CD4-positive, alpha-beta T cell (primary cell): ENCODE results near the gene CCL17. TPM values are rescaled to one million over a fixed set of nuclear protein-coding genes. Genes with fewer than 3 reads are reported as not detected.

Experiments
- ATAC-seq: fragments of 200-7000 bp; cut with Tn5 transposase; one replicate; pipeline ENCODE4 v1.10.0; 2022; ENCODE audit warnings: mild to moderate bottlenecking; ENCODE audit not compliant: poor library complexity
- CTCF ChIA-PET: fragments of 350-600 bp; sonication (Branson Sonifier 250); formaldehyde crosslinking; loops from one replicate; lab custom pipeline; 2021; ENCODE audit warnings: antibody characterized with exemption, inconsistent platforms; lab: Charles Lee
- POLR2A ChIA-PET: fragments of 350-600 bp; sonication (Branson Sonifier 250); formaldehyde crosslinking; loops from one replicate; lab custom pipeline; 2021; ENCODE audit warnings: antibody characterized with exemption, inconsistent platforms; lab: Charles Lee
- DNase-seq, 14 experiments: peaks; one replicate each; pipeline ENCODE4 v3.0.0-alpha.2; 2013 to 2020; ENCODE audit warnings: mixed read lengths in 2 of 14
- H3K27ac ChIP-seq, 2 donors: one replicate each; pipeline versions ENCODE4 v1.5.1 to v1.7.0; 2013; ENCODE audit warnings: low read length in 2 of 2, low read depth in 1 of 2, mild to moderate bottlenecking in 1 of 2
- H3K27me3 ChIP-seq, 2 experiments: 1 replicate in 1 of 2; 2 replicates in 1 of 2; pipeline versions ENCODE4 v1.6.1 to v1.7.0; 2013; ENCODE audit warnings: low read length in 2 of 2, control low read depth in 1 of 2, mild to moderate bottlenecking in 1 of 2, moderate library complexity in 1 of 2; ENCODE audit not compliant: insufficient read depth in 2 of 2, control insufficient read depth in 1 of 2
- H3K36me3 ChIP-seq: one replicate; pipeline ENCODE4 v1.6.1; 2013; ENCODE audit warnings: low read length, control low read depth; ENCODE audit not compliant: insufficient read depth
- H3K4me1 ChIP-seq: one replicate; pipeline ENCODE4 v1.6.1; 2013; ENCODE audit warnings: low read length, control low read depth; ENCODE audit not compliant: insufficient read depth
- H3K4me3 ChIP-seq: one replicate; pipeline ENCODE4 v1.5.1; 2013; ENCODE audit warnings: mild to moderate bottlenecking, low read length, moderate library complexity
- H3K9me3 ChIP-seq, 2 experiments: 1 replicate in 1 of 2; 2 replicates in 1 of 2; pipeline versions ENCODE4 v1.6.1 to v1.7.0; 2013; ENCODE audit warnings: low read length in 2 of 2, mild to moderate bottlenecking in 2 of 2, control low read depth in 1 of 2, moderate library complexity in 1 of 2; ENCODE audit not compliant: control insufficient read depth in 1 of 2, insufficient read depth in 1 of 2
- H3K27ac Mint-ChIP-seq: one replicate; pipeline ENCODE4 v1.8.0; 2020; ENCODE audit warnings: mixed read lengths
- H3K27me3 Mint-ChIP-seq: one replicate; pipeline ENCODE4 v1.8.0; 2021; ENCODE audit warnings: mixed read lengths
- H3K36me3 Mint-ChIP-seq: one replicate; pipeline ENCODE4 v1.8.0; 2021; ENCODE audit warnings: low read depth, mixed read lengths
- H3K4me1 Mint-ChIP-seq: one replicate; pipeline ENCODE4 v1.8.0; 2021; ENCODE audit warnings: low read depth, mixed read lengths
- H3K4me3 Mint-ChIP-seq: one replicate; pipeline ENCODE4 v1.8.0; 2020; ENCODE audit warnings: mild to moderate bottlenecking, mixed read lengths
- H3K9me3 Mint-ChIP-seq: one replicate; pipeline ENCODE4 v1.8.0; 2020; ENCODE audit warnings: mixed read lengths
- intact Hi-C, 2 experiments: fragments of 100-400 bp; cut with DNase I in 1 of 2; cut with micrococcal nuclease in 1 of 2; formaldehyde crosslinking; loops; one replicate each; pipeline versions ENCODE4 v1.15.1 to v1.9.0; 2023 to 2025; cut with DNase I, micrococcal nuclease
- total RNA-seq, 174 experiments: library from RNA in 2 of 174; stranded (reverse) in 2 of 174; gene quantifications; one replicate each; pipeline ENCODE4 v1.2.3 and lab custom pipeline; 2021 to 2026
- TF ChIP-seq, protein P1 (sequence below): fragments of 200-600 bp; IDR thresholded peaks from one replicate; pipeline ENCODE4 v1.8.0; 2022; ENCODE audit warnings: antibody characterized with exemption, mild to moderate bottlenecking

The CCL17 gene
- total RNA-seq, 2 experiments from 2014 or later = not detected

DNA sequence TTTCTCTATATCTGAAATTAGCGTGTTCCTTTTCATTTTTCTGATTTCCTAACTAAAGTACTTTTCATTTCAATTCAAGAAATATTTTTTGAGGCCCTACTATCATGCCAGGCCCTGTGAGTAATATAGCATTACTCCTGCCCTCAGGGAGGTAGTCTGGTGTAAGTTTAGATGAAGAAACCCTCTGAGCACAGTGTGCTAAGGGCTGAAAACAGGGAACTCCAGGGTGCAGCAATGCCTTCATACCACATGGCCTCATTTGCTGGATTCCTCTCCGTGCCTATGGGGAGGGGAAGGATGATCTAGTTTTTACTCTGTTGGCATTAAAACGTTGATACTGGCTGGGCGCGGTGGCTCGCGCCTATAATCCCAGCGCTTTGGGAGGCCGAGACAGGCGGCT lies 47.5 kb downstream of the CCL17 start:
- H3K4me3 ChIP-seq = no peak overlapping the region
- intact Hi-C loops = no loop called here
- peaks cover 10% of the 10 kb centered on the region for H3K4me1 ChIP-seq
- H3K27me3 ChIP-seq = no peaks in the 10 kb centered on the region
- TF ChIP-seq, protein P1, sequence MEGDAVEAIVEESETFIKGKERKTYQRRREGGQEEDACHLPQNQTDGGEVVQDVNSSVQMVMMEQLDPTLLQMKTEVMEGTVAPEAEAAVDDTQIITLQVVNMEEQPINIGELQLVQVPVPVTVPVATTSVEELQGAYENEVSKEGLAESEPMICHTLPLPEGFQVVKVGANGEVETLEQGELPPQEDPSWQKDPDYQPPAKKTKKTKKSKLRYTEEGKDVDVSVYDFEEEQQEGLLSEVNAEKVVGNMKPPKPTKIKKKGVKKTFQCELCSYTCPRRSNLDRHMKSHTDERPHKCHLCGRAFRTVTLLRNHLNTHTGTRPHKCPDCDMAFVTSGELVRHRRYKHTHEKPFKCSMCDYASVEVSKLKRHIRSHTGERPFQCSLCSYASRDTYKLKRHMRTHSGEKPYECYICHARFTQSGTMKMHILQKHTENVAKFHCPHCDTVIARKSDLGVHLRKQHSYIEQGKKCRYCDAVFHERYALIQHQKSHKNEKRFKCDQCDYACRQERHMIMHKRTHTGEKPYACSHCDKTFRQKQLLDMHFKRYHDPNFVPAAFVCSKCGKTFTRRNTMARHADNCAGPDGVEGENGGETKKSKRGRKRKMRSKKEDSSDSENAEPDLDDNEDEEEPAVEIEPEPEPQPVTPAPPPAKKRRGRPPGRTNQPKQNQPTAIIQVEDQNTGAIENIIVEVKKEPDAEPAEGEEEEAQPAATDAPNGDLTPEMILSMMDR = no peak
- DNase-seq (no peak), ATAC-seq (no peak)
- no peak overlapping the region for H3K27ac ChIP-seq
- H3K36me3 ChIP-seq = peaks cover 54% of the 10 kb centered on the region
- Mint-ChIP-seq H3K4me3 (no peak overlapping the region), H3K27me3 (no peaks in the 10 kb centered on the region), H3K4me1 (peaks cover 14% of the 10 kb centered on the region), H3K9me3 (no peaks in the 10 kb centered on the region), H3K27ac (no peak overlapping the region), H3K36me3 (peaks cover 67% of the 10 kb centered on the region)
- POLR2A ChIA-PET = interaction anchor here (0.7 to 1.1 kb wide), 2 partner anchors 11 to 188 kb away, joined by 3 to 8 read pairs; partner anchors contain the start of gene POLR2C
- no peaks in the 10 kb centered on the region for H3K9me3 ChIP-seq
- CTCF ChIA-PET = interaction anchor here (1.9 kb wide), 1 partner anchor 10 kb away, joined by 5 read pairs; the partner anchor contains the start of gene POLR2C

DNA sequence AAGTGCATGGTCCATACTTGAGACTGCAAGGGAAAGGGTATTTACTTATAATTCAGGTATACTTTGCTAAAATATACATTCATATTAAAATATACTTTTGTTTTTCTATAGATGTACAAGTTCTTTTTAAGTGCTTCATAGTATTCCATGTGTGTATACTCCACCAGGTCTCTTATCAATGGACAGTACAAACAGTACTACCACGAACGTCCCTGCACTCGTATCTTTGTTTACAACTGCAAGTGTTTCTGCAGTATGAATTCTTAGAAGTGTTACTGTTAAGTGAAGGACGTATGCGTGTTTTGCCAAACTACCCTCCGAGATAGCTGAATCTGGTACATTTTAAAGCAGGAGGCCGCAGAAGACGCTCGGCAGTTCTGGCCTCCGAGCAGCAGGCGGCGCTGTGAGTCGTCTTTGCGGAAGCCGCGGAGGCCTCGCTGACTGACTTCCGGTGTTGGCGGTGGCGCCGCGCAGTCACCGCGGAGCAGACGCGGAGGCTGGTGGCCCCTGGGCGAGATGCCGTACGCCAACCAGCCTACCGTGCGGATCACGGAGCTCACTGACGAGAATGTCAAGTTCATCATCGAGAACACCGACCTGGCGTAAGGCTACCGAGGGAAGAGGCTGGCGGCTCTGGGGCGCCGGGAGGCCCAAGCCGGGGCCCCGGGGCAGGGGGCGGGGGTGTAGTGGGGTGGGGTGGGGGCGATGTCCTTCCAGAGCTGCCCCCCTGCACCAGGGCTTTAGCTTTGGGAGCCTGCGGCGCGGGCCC lies 57.8 kb downstream of the CCL17 start, which contains the start of gene POLR2C:
Gene POLR2C (plus strand): TSS at position 471 of the 769 bp plus-strand sequence. CDS start 46 bp downstream, at position 517.
- Histone ChIP-seq H3K4me1 (peaks cover 32% of the 10 kb centered on the region), H3K4me3 (peak within 1 kb of the TSS; percentile 79), H3K27me3 (no peaks in the 10 kb centered on the region), H3K9me3 (no peaks in the 10 kb centered on the region), H3K27ac (peak within 1 kb of the TSS; percentile 33 to 52), H3K36me3 (peaks cover 64% of the 10 kb centered on the region)
- ATAC-seq (peak; percentile 96), DNase-seq (peak; percentile 86 to 96 (median 92))
- ChIA-PET POLR2A (interaction anchor here (0.6 to 4.6 kb wide), 25 partner anchors 9 to 277 kb away, joined by 3 to 82 read pairs (median 6); partner anchors contain the start of genes ADGRG5, ARL2BP, CCDC102A and CIAPIN1), CTCF (interaction anchor here (0.7 to 2.4 kb wide), 17 partner anchors 9 to 273 kb away, joined by 3 to 55 read pairs (median 5); partner anchors contain the start of genes CIAPIN1, COQ9, DOK4 and KATNB1)
- no peaks in the 10 kb centered on the region for H3K9me3 Mint-ChIP-seq
- peak within 1 kb of the TSS; percentile 100 for H3K4me3 Mint-ChIP-seq
- H3K4me1 Mint-ChIP-seq = peaks cover 43% of the 10 kb centered on the region
- TF ChIP-seq, protein P1 = peak; percentile 99
- H3K27ac Mint-ChIP-seq = peak within 1 kb of the TSS; percentile 92
- no peaks in the 10 kb centered on the region for H3K27me3 Mint-ChIP-seq
- peaks cover 75% of the 10 kb centered on the region for H3K36me3 Mint-ChIP-seq
- intact Hi-C loops = loop anchor here in 1 of 2 experiments (1.0 to 10.0 kb wide), 6 partner anchors 15 to 528 kb away; partner anchors contain the start of genes CIAPIN1, COQ9, DOK4 and HERPUD1

DNA sequence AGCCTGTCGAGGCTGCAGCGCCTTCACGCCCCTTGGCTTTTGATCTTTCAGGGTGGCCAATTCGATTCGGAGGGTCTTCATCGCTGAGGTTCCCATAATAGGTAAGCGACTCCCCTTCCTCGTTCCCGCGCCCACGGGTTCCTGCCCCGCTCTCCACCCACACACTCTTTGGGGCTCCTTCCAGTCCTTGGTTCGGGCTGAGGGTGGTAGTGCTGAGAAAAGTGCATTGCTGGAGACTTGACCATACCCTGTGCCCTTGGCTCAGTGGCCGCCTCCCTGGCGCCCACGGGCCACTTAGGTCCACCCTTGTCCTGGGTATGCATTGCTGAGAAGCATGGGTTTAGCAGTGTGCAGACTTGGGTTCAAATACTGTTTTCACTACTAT lies 58.4 kb downstream of the CCL17 start:
- peaks cover 75% of the 10 kb centered on the region for H3K36me3 Mint-ChIP-seq
- no peaks in the 10 kb centered on the region for H3K27me3 Mint-ChIP-seq
- Histone ChIP-seq H3K27ac (peak overlapping the region in 1 of 2 donors; percentile 52), H3K36me3 (peaks cover 64% of the 10 kb centered on the region), H3K9me3 (no peaks in the 10 kb centered on the region), H3K4me1 (peaks cover 32% of the 10 kb centered on the region), H3K27me3 (no peaks in the 10 kb centered on the region), H3K4me3 (peak overlapping the region; percentile 79)
- ATAC-seq (peak; percentile 15), DNase-seq (no peak)
- ChIA-PET POLR2A (interaction anchor here (0.8 to 4.6 kb wide), 20 partner anchors 9 to 277 kb away, joined by 3 to 82 read pairs (median 6); partner anchors contain the start of genes ARL2BP, CCDC102A, CIAPIN1 and COQ9), CTCF (interaction anchor here (1.0 to 2.4 kb wide), 14 partner anchors 8 to 272 kb away, joined by 3 to 55 read pairs (median 6); partner anchors contain the start of genes CIAPIN1, COQ9, DOK4 and KATNB1)
- TF ChIP-seq, protein P1 = no peak
- H3K4me1 Mint-ChIP-seq = peaks cover 43% of the 10 kb centered on the region
- peak overlapping the region; percentile 100 for H3K4me3 Mint-ChIP-seq
- H3K9me3 Mint-ChIP-seq = no peaks in the 10 kb centered on the region
- peak overlapping the region; percentile 92 for H3K27ac Mint-ChIP-seq
- intact Hi-C loops = loop anchor here in 1 of 2 experiments (1.0 to 10.0 kb wide), 6 partner anchors 16 to 528 kb away; partner anchors contain the start of genes CIAPIN1, COQ9, DOK4 and HERPUD1
